ENCODE measurements around the gene CCDC188.
A peak's percentile ranks its signal among the peaks of the same experiment; 100 is the strongest.

DNA sequence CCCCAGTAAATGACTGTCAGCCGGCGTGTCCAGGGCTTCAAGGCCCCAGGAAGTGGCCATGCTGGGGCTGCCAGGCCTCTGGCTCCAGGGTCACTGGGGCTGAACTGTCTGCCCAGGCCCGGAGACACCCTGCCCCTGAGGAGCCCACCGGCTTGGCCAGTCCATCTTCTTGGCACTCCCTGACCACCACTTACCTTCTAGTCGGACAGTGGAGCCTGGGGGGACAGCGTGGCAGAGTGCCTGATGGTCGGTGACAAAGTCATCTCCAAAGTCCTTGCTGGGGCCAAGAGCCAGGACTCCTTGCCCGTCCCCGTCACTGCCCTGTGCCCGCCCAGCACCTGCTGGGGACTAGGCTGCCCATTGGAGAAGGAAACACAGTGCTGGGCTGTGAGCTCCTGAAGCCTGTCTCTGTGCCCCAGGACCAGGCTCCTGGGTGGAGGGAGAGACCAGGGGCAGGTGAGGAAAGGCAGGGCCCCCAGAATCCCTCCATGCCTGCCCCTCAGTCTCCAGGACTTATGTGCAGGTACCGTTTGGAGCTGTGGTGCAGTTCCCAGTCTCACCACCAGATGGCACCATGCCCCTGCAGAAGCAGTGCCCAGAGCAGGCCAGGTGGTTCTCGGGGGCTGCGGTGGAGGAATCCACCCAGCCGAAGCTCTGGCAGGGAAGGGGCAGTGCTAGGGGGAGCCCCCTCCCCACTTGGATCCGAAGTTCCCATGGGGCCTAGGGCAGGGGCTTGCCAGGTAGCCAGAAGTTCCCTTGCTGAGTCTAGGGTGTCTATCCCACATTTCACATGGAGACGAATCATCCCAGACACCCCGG, 6.0 kb upstream of the CCDC188 start:
- TF ChIP-seq POLR2A (IDR thresholded peaks at IDR 0.05), result no peak
- TF ChIP-seq, protein P1, sequence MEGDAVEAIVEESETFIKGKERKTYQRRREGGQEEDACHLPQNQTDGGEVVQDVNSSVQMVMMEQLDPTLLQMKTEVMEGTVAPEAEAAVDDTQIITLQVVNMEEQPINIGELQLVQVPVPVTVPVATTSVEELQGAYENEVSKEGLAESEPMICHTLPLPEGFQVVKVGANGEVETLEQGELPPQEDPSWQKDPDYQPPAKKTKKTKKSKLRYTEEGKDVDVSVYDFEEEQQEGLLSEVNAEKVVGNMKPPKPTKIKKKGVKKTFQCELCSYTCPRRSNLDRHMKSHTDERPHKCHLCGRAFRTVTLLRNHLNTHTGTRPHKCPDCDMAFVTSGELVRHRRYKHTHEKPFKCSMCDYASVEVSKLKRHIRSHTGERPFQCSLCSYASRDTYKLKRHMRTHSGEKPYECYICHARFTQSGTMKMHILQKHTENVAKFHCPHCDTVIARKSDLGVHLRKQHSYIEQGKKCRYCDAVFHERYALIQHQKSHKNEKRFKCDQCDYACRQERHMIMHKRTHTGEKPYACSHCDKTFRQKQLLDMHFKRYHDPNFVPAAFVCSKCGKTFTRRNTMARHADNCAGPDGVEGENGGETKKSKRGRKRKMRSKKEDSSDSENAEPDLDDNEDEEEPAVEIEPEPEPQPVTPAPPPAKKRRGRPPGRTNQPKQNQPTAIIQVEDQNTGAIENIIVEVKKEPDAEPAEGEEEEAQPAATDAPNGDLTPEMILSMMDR (IDR thresholded peaks at IDR 0.05), result peak; percentile 99 to 100 (median 100)

Data from adrenal gland (tissue), 5 donors.